Endothelial cell (in vitro differentiated cells): ENCODE results near the gene NDE1. TPM values are rescaled to one million over a fixed set of nuclear protein-coding genes. Genes with fewer than 3 reads are reported as not detected.

Experiments used
- DNase-seq: peaks from one replicate; pipeline ENCODE4 v3.0.0; 2021; ENCODE audit warnings: low spot score
- H3K27ac Mint-ChIP-seq: one replicate; pipeline ENCODE4 v1.8.0; 2021; ENCODE audit warnings: mixed read lengths, inconsistent platforms; ENCODE audit not compliant: unreplicated experiment
- H3K27me3 Mint-ChIP-seq: one replicate; pipeline ENCODE4 v1.8.0; 2021; ENCODE audit warnings: mild to moderate bottlenecking, moderate library complexity, mixed read lengths, inconsistent platforms; ENCODE audit not compliant: unreplicated experiment
- H3K36me3 Mint-ChIP-seq: one replicate; pipeline ENCODE4 v1.8.0; 2021; ENCODE audit warnings: mild to moderate bottlenecking, low read depth, mixed read lengths, inconsistent platforms; ENCODE audit not compliant: unreplicated experiment
- H3K4me1 Mint-ChIP-seq: one replicate; pipeline ENCODE4 v1.8.0; 2021; ENCODE audit warnings: mild to moderate bottlenecking, mixed read lengths, inconsistent platforms; ENCODE audit not compliant: unreplicated experiment
- H3K4me3 Mint-ChIP-seq: one replicate; pipeline ENCODE4 v1.8.0; 2021; ENCODE audit warnings: mild to moderate bottlenecking, mixed read lengths, inconsistent platforms; ENCODE audit not compliant: unreplicated experiment
- H3K9me3 Mint-ChIP-seq: one replicate; pipeline ENCODE4 v1.8.0; 2021; ENCODE audit warnings: mixed read lengths, inconsistent platforms; ENCODE audit not compliant: unreplicated experiment
- CTCF ChIP-seq: fragments of 200-600 bp; sonication (generic); IDR thresholded peaks from one replicate; pipeline ENCODE4 v1.5.0; 2021; ENCODE audit warnings: antibody characterized with exemption; ENCODE audit not compliant: unreplicated experiment
- total RNA-seq: library from RNA; stranded (reverse); fragmentation: NEBNext Ultra II Directional; extraction: Animal tissue kit (Norgen Biotek cat#: 25700); gene quantifications from one replicate; pipeline ENCODE4 v1.2.1, GENCODE V29; 2021; ENCODE audit not compliant: unreplicated experiment

NDE1 gene
- total RNA-seq, 1 donor from 2014 or later: 24.1 TPM

DNA sequence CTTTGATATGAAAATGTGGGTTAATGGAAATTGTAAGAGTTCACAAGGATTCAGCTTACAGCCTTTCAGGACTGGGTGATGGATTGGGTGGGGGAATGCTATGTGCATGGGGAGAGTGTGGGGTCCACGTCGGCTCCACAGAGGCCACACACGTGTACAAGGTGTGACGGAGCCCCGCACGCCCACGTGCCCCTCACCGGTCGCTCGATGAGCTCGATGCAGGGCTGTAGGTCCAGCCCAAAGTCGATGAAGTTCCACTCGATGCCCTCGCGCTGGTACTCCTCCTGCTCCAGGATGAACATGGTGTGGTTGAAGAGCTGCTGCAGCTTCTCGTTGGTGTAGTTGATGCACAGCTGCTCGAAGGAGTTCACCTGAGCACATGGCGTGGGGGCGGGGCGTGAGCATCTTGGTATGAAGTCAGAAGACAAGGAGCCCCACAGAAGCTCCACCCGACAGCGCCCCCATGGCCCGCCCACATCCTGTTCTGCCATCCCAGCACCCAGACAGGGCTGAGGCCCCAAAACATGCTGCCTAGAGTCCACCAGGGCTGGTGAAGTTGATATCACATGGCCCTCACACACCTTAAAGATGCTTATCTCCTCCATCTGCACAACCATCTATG, 107.7 kb downstream of the NDE1 start:
- Mint-ChIP-seq H3K4me3 (no peak overlapping the region), H3K9me3 (no peaks in the 10 kb centered on the region), H3K36me3 (no peaks in the 10 kb centered on the region), H3K27ac (no peak overlapping the region), H3K27me3 (no peaks in the 10 kb centered on the region), H3K4me1 (no peaks in the 10 kb centered on the region)
- DNase-seq: no peak
- TF ChIP-seq CTCF: no peak

GRCh38 chr16:15759070-15759469, 109.0 kb downstream of the NDE1 start:
- H3K4me3 Mint-ChIP-seq: no peak overlapping the region
- TF ChIP-seq CTCF: no peak
- no peaks in the 10 kb centered on the region for H3K4me1 Mint-ChIP-seq
- no peaks in the 10 kb centered on the region for H3K36me3 Mint-ChIP-seq
- no peaks in the 10 kb centered on the region for H3K27me3 Mint-ChIP-seq
- no peak overlapping the region for H3K27ac Mint-ChIP-seq
- no peak for DNase-seq
- no peaks in the 10 kb centered on the region for H3K9me3 Mint-ChIP-seq

DNA sequence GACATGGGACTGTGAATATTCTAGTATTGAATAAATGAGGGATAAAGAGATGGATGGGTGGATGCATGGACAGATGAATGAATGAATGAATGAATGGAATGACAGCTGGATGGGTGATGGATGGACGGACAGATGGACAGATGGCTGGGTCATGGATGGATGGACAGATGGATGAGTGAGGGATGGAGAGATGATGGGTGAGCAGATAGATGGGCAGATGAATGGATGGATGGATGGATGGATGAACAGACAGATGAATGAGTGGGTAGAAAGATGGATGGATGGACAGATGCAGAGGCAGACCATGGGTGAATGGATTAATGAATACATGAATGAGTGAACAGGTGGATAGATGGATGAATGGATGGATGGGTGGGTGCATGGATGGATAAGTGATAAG, 110.1 kb downstream of the NDE1 start:
- H3K27me3 Mint-ChIP-seq: no peaks in the 10 kb centered on the region
- no peaks in the 10 kb centered on the region for H3K36me3 Mint-ChIP-seq
- H3K4me1 Mint-ChIP-seq: no peaks in the 10 kb centered on the region
- no peak for TF ChIP-seq CTCF
- no peak for DNase-seq
- H3K9me3 Mint-ChIP-seq: no peaks in the 10 kb centered on the region
- H3K4me3 Mint-ChIP-seq: no peak overlapping the region
- no peak overlapping the region for H3K27ac Mint-ChIP-seq

DNA sequence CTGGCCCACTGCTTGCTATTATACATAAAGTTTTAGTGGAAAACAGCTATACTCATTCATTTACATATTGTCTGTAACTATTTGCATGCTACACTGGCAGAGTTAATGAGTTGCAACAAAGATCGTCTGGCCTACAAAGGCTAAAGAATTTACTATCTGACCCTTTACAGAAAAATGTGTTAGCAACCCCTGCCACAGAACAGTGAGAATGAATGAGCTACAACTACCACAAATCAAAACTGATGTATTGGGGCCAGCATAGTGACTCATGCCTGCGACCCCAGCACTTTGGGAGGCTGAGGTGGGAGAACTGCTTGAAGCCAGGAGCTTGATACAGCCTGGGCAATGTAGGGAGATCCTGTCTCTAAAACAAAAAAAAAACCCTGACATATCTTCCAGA, 114.1 kb downstream of the NDE1 start:
- peaks cover 1% of the 10 kb centered on the region for H3K27me3 Mint-ChIP-seq
- H3K4me3 Mint-ChIP-seq: no peak overlapping the region
- no peaks in the 10 kb centered on the region for H3K4me1 Mint-ChIP-seq
- TF ChIP-seq CTCF: no peak
- no peak for DNase-seq
- no peaks in the 10 kb centered on the region for H3K36me3 Mint-ChIP-seq
- no peak overlapping the region for H3K27ac Mint-ChIP-seq
- H3K9me3 Mint-ChIP-seq: no peaks in the 10 kb centered on the region

DNA sequence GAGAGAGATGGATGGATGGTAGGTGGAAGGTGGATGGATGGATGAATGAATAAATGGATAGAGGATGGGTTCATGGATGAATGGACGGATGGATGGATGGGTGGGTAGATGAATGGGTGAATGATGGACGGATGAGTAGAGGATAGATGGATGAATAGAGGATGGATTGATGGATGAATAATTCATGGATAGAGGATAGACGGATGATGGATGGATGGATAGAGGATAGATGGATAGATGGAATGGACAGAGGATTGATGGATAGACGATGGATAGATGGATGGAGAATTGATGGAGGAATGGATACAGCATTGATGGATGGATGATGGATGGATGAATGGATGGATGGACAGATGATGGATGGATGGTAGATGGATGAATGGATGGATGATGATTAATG, 115.1 kb downstream of the NDE1 start:
- Mint-ChIP-seq H3K4me3 (no peak overlapping the region), H3K4me1 (no peaks in the 10 kb centered on the region), H3K27me3 (peaks cover 1% of the 10 kb centered on the region), H3K9me3 (no peaks in the 10 kb centered on the region), H3K27ac (no peak overlapping the region), H3K36me3 (no peaks in the 10 kb centered on the region)
- TF ChIP-seq CTCF: no peak
- no peak for DNase-seq
